Gastroesophageal sphincter (tissue), 4 donors: ENCODE results near the gene SLC44A1. TPM values are rescaled to one million over a fixed set of nuclear protein-coding genes. Genes with fewer than 3 reads are reported as not detected.
A peak's percentile ranks its signal among the peaks of the same experiment; 100 is the strongest.

ENCODE experiments used
- ATAC-seq: fragments of 150-250 bp; one replicate; pipeline ENCODE4 v1.9.1; 2016; ENCODE audit warnings: mild to moderate bottlenecking, moderate library complexity
- H3K27ac ChIP-seq, 4 donors: fragments of 200-600 bp; sonication (generic) in 3 of 4; 1 replicate in 3 of 4; 2 replicates in 1 of 4; pipeline ENCODE4 v1.5.1; 2016 to 2019
- H3K27me3 ChIP-seq: fragments of 200-600 bp; sonication (generic); one replicate; pipeline ENCODE4 v1.5.1; 2019
- H3K36me3 ChIP-seq, 2 donors: fragments of 200-600 bp; sonication (generic); one replicate each; pipeline ENCODE4 v1.5.1; 2019; ENCODE audit warnings: control low read depth in 1 of 2
- H3K4me1 ChIP-seq, 3 donors: fragments of 200-600 bp; sonication (generic); 1 replicate in 2 of 3; 2 replicates in 1 of 3; pipeline ENCODE4 v1.5.1; 2016 to 2019; ENCODE audit warnings: control low read depth in 2 of 3
- H3K4me3 ChIP-seq, 2 donors: fragments of 200-600 bp; sonication (generic); one replicate each; pipeline ENCODE4 v1.5.1; 2019; ENCODE audit warnings: mild to moderate bottlenecking in 1 of 2, moderate library complexity in 1 of 2
- H3K9me3 ChIP-seq, 3 donors: fragments of 200-600 bp; sonication (generic); one replicate each; pipeline ENCODE4 v1.5.1; 2017 to 2019; ENCODE audit warnings: control low read depth in 2 of 3
- EP300 ChIP-seq: sonication (generic); formaldehyde crosslinking; IDR thresholded peaks from one replicate; pipeline ENCODE4 v1.6.1; 2017; ENCODE audit warnings: antibody characterized with exemption, mild to moderate bottlenecking
- POLR2A ChIP-seq, 2 donors: fragments of 450-650 bp; IDR thresholded peaks; one replicate each; pipeline ENCODE4 v1.6.1; 2017; ENCODE audit warnings: antibody characterized with exemption in 2 of 2, mild to moderate bottlenecking in 2 of 2, moderate library complexity in 1 of 2
- POLR2AphosphoS5 ChIP-seq: sonication (generic); formaldehyde crosslinking; IDR thresholded peaks from one replicate; pipeline ENCODE4 v1.6.1; 2017; ENCODE audit warnings: antibody characterized with exemption
- WGBS, 2 donors: methylation state at CpG; one replicate each; pipeline ENCODE4 v1.1.5; 2018; ENCODE audit warnings: low coverage in 1 of 2; 5-methylcytosine and 5-hydroxymethylcytosine counted together
- total RNA-seq, 4 donors: library from RNA; depleted of rRNA; stranded (reverse); fragments of >200 nt; gene quantifications; one replicate each; pipeline ENCODE4 v1.1.0, GENCODE V29; 2016
- TF ChIP-seq, protein P1 (sequence below), 4 experiments: fragments of 200-600 bp in 2 of 4; fragments of 450-650 bp in 2 of 4; sonication (generic) in 1 of 4; IDR thresholded peaks; one replicate each; pipeline ENCODE4 v1.5.1; 2017 to 2019; ENCODE audit warnings: antibody characterized with exemption in 4 of 4, mild to moderate bottlenecking in 2 of 4, moderate library complexity in 2 of 4

Gene SLC44A1
- total RNA-seq, 4 donors from 2014 or later: 27.9 to 49.1 (median 30.6) TPM

- 83 to 92% methylated on average over 2 of the region's 2 CpGs for WGBS, 2 donors
Measured at GRCh38 chr9:105257809-105258208, 13.4 kb downstream of the SLC44A1 start.

DNA sequence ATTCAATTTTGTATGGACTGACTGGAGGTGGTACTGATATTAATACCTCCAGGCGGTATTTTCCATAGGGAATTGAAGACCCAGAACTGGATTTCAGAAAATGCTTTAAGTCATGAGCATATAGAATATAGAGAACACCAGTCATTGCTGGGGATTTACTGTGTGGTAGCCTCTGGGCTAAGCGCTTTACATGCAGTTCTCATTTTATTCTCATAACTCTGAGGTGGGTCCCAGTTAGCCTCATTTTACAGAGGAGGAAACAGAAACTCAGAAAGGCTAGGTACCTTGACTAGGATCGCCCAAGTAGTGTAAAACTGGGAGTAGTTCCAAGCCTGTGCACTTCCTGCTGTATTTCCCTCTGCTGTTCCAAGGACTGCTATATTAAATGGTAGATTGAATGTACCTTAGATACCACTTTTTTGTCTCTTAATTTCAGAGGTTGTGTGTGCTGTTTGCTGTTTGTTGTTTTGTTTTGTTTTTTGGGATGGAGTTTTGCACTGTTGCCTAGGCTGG lies 13.8 kb downstream of the SLC44A1 start:
- TF ChIP-seq, protein P1, sequence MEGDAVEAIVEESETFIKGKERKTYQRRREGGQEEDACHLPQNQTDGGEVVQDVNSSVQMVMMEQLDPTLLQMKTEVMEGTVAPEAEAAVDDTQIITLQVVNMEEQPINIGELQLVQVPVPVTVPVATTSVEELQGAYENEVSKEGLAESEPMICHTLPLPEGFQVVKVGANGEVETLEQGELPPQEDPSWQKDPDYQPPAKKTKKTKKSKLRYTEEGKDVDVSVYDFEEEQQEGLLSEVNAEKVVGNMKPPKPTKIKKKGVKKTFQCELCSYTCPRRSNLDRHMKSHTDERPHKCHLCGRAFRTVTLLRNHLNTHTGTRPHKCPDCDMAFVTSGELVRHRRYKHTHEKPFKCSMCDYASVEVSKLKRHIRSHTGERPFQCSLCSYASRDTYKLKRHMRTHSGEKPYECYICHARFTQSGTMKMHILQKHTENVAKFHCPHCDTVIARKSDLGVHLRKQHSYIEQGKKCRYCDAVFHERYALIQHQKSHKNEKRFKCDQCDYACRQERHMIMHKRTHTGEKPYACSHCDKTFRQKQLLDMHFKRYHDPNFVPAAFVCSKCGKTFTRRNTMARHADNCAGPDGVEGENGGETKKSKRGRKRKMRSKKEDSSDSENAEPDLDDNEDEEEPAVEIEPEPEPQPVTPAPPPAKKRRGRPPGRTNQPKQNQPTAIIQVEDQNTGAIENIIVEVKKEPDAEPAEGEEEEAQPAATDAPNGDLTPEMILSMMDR (IDR thresholded peaks at IDR 0.05): no peak
- TF ChIP-seq EP300 (no peak), POLR2AphosphoS5 (no peak), POLR2A (IDR thresholded peaks at IDR 0.05) (no peak)
- WGBS, 2 donors: 80 to 86% methylated on average over 3 of the region's 3 CpGs
- peaks cover 2 to 68% (median 13%) of the 10 kb centered on the region in 3 donors for H3K4me1 ChIP-seq

More at GRCh38 chr9:105257809-105258208, 13.4 kb downstream of the SLC44A1 start:
- Histone ChIP-seq H3K27ac (peak overlapping the region in 2 of 4 donors; percentile 33 to 36), H3K4me1 (peaks cover 2 to 64% (median 13%) of the 10 kb centered on the region in 3 donors), H3K9me3 (no peaks in the 10 kb centered on the region), H3K27me3 (no peaks in the 10 kb centered on the region), H3K36me3 (no peaks in the 10 kb centered on the region), H3K4me3 (no peak overlapping the region)
- ATAC-seq: no peak
- TF ChIP-seq POLR2AphosphoS5 (no peak), EP300 (no peak), POLR2A (IDR thresholded peaks at IDR 0.05) (no peak)
- TF ChIP-seq, protein P1 (IDR thresholded peaks at IDR 0.05): no peak

GRCh38 chr9:105259274-105259673 lies 14.8 kb downstream of the SLC44A1 start:
- Histone ChIP-seq H3K27me3 (no peaks in the 10 kb centered on the region), H3K4me3 (no peak overlapping the region), H3K9me3 (no peaks in the 10 kb centered on the region), H3K27ac (peak overlapping the region in 3 of 4 donors; percentile 33 to 42 (median 34)), H3K4me1 (peaks cover 2 to 65% (median 13%) of the 10 kb centered on the region in 3 donors), H3K36me3 (no peaks in the 10 kb centered on the region)
- ATAC-seq: no peak
- TF ChIP-seq, protein P1 (IDR thresholded peaks at IDR 0.05): no peak
- no peak for TF ChIP-seq POLR2A (IDR thresholded peaks at IDR 0.05)
- TF ChIP-seq EP300: no peak
- TF ChIP-seq POLR2AphosphoS5: no peak
- 11 to 49% methylated on average over 2 of the region's 2 CpGs for WGBS, 2 donors

More for the DNA sequence above, 13.8 kb downstream of the SLC44A1 start:
- Histone ChIP-seq H3K36me3 (no peaks in the 10 kb centered on the region), H3K27me3 (no peaks in the 10 kb centered on the region), H3K4me3 (no peak overlapping the region), H3K9me3 (no peaks in the 10 kb centered on the region), H3K27ac (peak overlapping the region in 2 of 4 donors; percentile 34 to 36)
- no peak for ATAC-seq

DNA sequence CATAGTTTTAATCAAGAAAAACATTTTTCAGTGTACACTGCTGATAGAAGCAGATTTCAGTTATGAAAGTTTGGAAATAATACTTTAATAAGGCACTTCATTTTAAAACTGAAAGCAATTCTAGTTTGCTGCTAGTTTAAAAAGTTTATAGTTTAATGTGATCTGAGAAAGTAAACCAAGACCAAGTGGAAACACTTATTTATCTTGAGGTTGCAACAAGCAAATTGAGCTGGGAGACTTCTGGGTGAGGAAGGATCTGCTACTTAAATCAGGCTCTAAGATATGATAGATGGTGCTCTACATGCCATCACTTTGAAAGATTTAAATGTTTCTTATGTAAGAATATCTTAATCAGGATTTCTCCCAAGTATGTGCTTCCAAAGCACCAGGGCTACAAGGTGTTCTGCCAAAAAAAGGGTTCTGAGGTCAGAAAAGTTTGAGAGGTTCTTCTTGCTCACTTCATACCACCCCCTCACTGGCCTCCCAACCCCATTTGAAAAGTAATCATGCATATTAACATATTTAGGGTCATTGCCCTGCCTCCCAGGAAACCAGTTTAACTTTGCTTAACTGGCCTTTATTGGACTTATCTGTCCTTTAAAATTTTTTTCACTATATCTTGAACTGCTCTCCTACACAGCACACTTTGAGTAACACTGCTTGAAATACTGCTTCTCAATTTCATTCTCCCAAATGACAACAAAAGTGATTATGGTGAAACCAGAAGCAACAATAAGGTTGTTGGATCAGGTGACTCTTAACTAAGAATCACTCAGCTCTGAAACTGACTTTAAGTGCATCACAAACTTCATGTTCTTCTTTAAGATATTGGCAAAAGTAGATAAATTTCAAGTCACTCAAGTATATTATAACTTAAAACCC lies 15.5 kb downstream of the SLC44A1 start:
- H3K27ac ChIP-seq: peak overlapping the region in 3 of 4 donors; percentile 34 to 43 (median 42)
- H3K36me3 ChIP-seq: no peaks in the 10 kb centered on the region
- no peaks in the 10 kb centered on the region for H3K9me3 ChIP-seq
- TF ChIP-seq POLR2A (IDR thresholded peaks at IDR 0.05) (no peak), POLR2AphosphoS5 (peak; percentile 70)
- TF ChIP-seq, protein P1 (IDR thresholded peaks at IDR 0.05): no peak
- H3K4me1 ChIP-seq: peaks cover 2 to 65% (median 13%) of the 10 kb centered on the region in 3 donors
- ATAC-seq: peak; percentile 78
- no peaks in the 10 kb centered on the region for H3K27me3 ChIP-seq
- no peak overlapping the region for H3K4me3 ChIP-seq
